MM.1S (cell line): Measurements from ENCODE around the gene AKT1S1.

Experiments
- CTCF ChIP-seq: fragments of 300-600 bp; sonication (generic); IDR thresholded peaks from 2 replicates; pipeline ENCODE4 v1.5.1; 2016; ENCODE audit warnings: antibody characterized with exemption, low read length, mixed read lengths
- EZH2 ChIP-seq: fragments of 300-600 bp; sonication (generic); optimal IDR thresholded peaks from 2 replicates; pipeline ENCODE3; 2017; ENCODE audit warnings: low read depth, mild to moderate bottlenecking, antibody characterized with exemption, low read length, mixed read lengths
- EZH2phosphoT487 ChIP-seq: fragments of 300-600 bp; sonication (generic); IDR thresholded peaks from 2 replicates; pipeline ENCODE4 v1.6.1; 2018; ENCODE audit warnings: antibody characterized with exemption, low read length

GRCh38 chr19:49832556-49832955 is 44.6 kb downstream of the AKT1S1 start:
- TF ChIP-seq CTCF = no peak
- TF ChIP-seq EZH2 = no peak
- no peak for TF ChIP-seq EZH2phosphoT487
